NCI-H526 treated with DMSO at 0.1 percent for 48 hours (cell line): ENCODE results near the gene TRIM15.
"Not testable (repeated sequence)": the region's sequence is repeated elsewhere in the genome, so short reads cannot be mapped to it uniquely, and the experiment has no call there.

ENCODE experiments used
- DNase-seq: peaks from one replicate; lab custom pipeline; 2025; lab: John Stamatoyannopoulos, UW

The TRIM15 gene

GRCh38 chr6:30198166-30199084, 35.1 kb downstream of the TRIM15 start:
- no peak for DNase-seq

GRCh38 chr6:30200551-30201281, 37.4 kb downstream of the TRIM15 start:
- DNase-seq, result no peak

- DNase-seq, result no peak
Observed at GRCh38 chr6:30202366-30202765, 39.0 kb downstream of the TRIM15 start.

GRCh38 chr6:30204116-30204515, 40.8 kb downstream of the TRIM15 start:
- no peak for DNase-seq

- no peak for DNase-seq
Observed at GRCh38 chr6:30206152-30206551, 42.8 kb downstream of the TRIM15 start.

GRCh38 chr6:30206799-30207618, 43.7 kb downstream of the TRIM15 start:
- DNase-seq, result no peak

- no peak for DNase-seq
Observed at GRCh38 chr6:30207619-30208295, 44.4 kb downstream of the TRIM15 start.

- DNase-seq, result no peak
Observed at GRCh38 chr6:30211306-30211705, 48.0 kb downstream of the TRIM15 start.

- DNase-seq, result no peak
Observed at GRCh38 chr6:30211899-30212298, 48.6 kb downstream of the TRIM15 start.

- peak; percentile 94 for DNase-seq
Observed at GRCh38 chr6:30212865-30213666, 49.7 kb downstream of the TRIM15 start, which contains the start of gene TRIM26. TSS of gene TRIM26 (minus strand) at chr6:30213406. CDS start at chr6:30199103, 14,303 bp downstream.

- DNase-seq, result no peak
Observed at GRCh38 chr6:30213667-30213956, 50.3 kb downstream of the TRIM15 start.

- DNase-seq, result peak; percentile 67
Observed at GRCh38 chr6:30213957-30214656, 50.8 kb downstream of the TRIM15 start.

GRCh38 chr6:30214657-30214982, 51.3 kb downstream of the TRIM15 start:
- no peak for DNase-seq

- no peak for DNase-seq
Observed at GRCh38 chr6:30216096-30216495, 52.8 kb downstream of the TRIM15 start.

GRCh38 chr6:30219244-30219643, 55.9 kb downstream of the TRIM15 start:
- peak; percentile 41 for DNase-seq

GRCh38 chr6:30221395-30221794, 58.0 kb downstream of the TRIM15 start:
- not testable (repeated sequence) for DNase-seq

- not testable (repeated sequence) for DNase-seq
Observed at GRCh38 chr6:30221956-30222355, 58.6 kb downstream of the TRIM15 start.
